ENCODE measurements around the gene SRGAP3. TPM values are rescaled to one million over a fixed set of nuclear protein-coding genes. Genes with fewer than 3 reads are reported as not detected.

The SRGAP3 gene
- total and polyA plus RNA-seq, 10 of the 15 experiments (the other 5 are each of a cell fraction or from before 2014, with no cell fraction given) = 0.32 to 1.7 (median 0.99) TPM

- RAD21 ChIA-PET (ENCODE audit: unreplicated experiment) = no interaction called here
Observed at GRCh38 chr3:9133656-9134055, 115.8 kb downstream of the SRGAP3 start.

More at GRCh38 chr3:9133656-9134055, 115.8 kb downstream of the SRGAP3 start:
- Histone ChIP-seq H3K36me3 (ENCODE audit: control insufficient read depth in 2 of 2, insufficient read depth in 2 of 2, low read length in 1 of 2) (no peaks in the 10 kb centered on the region), H3K9me3 (replicated peaks; ENCODE audit: control insufficient read depth, insufficient read depth, low read length) (no peaks in the 10 kb centered on the region), H3K27ac (ENCODE audit: control insufficient read depth, insufficient read depth) (no peak overlapping the region), H3K79me2 (ENCODE audit: control insufficient read depth, insufficient read depth, low read length) (no peaks in the 10 kb centered on the region), H3K27me3 (replicated peaks in 1 of 2; ENCODE audit: control insufficient read depth in 2 of 2, insufficient read depth in 2 of 2, low read length in 1 of 2) (peaks cover 0 to 7% of the 10 kb centered on the region in 2 experiments; a peak in 2 of 4 replicates), H3K4me1 (ENCODE audit: control insufficient read depth, insufficient read depth, low read length) (no peaks in the 10 kb centered on the region), H3K9ac (ENCODE audit: control insufficient read depth, insufficient read depth, low read length) (no peak overlapping the region), H3K4me3 (no peak overlapping the region), H2AFZ (ENCODE audit: control insufficient read depth, low read depth, low read length) (no peak overlapping the region), H4K20me1 (ENCODE audit: control insufficient read depth, insufficient read depth) (no peaks in the 10 kb centered on the region), H3K4me2 (ENCODE audit: control insufficient read depth, insufficient read depth) (no peak overlapping the region)
- ChIA-PET POLR2A (no interaction called here), SMC1A (ENCODE audit: uncharacterized antibody, unreplicated experiment) (no interaction called here), CTCF (no interaction called here)
- intact Hi-C loops (cut with micrococcal nuclease; ENCODE audit: unreplicated experiment) = no loop called here
- no peak for FAIRE-seq
- ATAC-seq = no peak
- BruUV-seq (replicated peaks) = no TSS peak
- no peak for TF ChIP-seq MAX (IDR thresholded peaks at IDR 0.05; ENCODE audit: low read depth, low read length)
- TF ChIP-seq SKIL (IDR thresholded peaks at IDR 0.05; ENCODE audit: low read depth, poor library complexity, severe bottlenecking) = no peak
- TF ChIP-seq POLR2A (IDR thresholded peaks at IDR 0.05; ENCODE audit: low read depth, low read length) = no peak
- no peak for DNase-seq (ENCODE audit: low read depth, low spot score)
- 42% methylated on average over 3 of the region's 3 CpGs for WGBS (ENCODE audit: insufficient coverage, insufficient replicate concordance, low lambda C conversion rate, missing lambda C conversion rate)
- in situ Hi-C loops (cut with MboI) = no loop called here
